WTC11 (cell line): ENCODE measurements around the gene NCKAP5. TPM values are rescaled to one million over a fixed set of nuclear protein-coding genes. Genes with fewer than 3 reads are reported as not detected.
A peak's percentile ranks its signal among the peaks of the same experiment; 100 is the strongest.

Experiments
- ATAC-seq: fragments of 200-7000 bp; cut with Tn5 transposase; 2 replicates; pipeline ENCODE4 v1.10.0; 2021; ENCODE audit warnings: mild to moderate bottlenecking, moderate library complexity
- CTCF ChIA-PET: fragments of 300-600 bp; sonication (Branson Sonifier 250); formaldehyde crosslinking; loops from one replicate; lab custom pipeline; 2021; ENCODE audit warnings: antibody characterized with exemption; lab: Charles Lee
- POLR2A ChIA-PET: fragments of 350-600 bp; sonication (Branson Sonifier 250); formaldehyde crosslinking; loops from one replicate; lab custom pipeline; 2021; ENCODE audit warnings: antibody characterized with exemption; lab: Charles Lee
- DNase-seq: peaks from one replicate; pipeline ENCODE4 v3.0.0; 2021; ENCODE audit warnings: low spot score
- H3K27ac Mint-ChIP-seq: 2 replicates; pipeline ENCODE4 v1.8.0; 2021; ENCODE audit warnings: mixed read lengths
- H3K27me3 Mint-ChIP-seq: 2 replicates; pipeline ENCODE4 v1.8.0; 2021; ENCODE audit warnings: low read depth, mild to moderate bottlenecking, moderate library complexity, mixed read lengths
- H3K36me3 Mint-ChIP-seq: 2 replicates; pipeline ENCODE4 v1.8.0; 2021; ENCODE audit warnings: mixed read lengths
- H3K4me1 Mint-ChIP-seq: 2 replicates; pipeline ENCODE4 v1.8.0; 2022; ENCODE audit warnings: mixed read lengths
- H3K4me3 Mint-ChIP-seq: 2 replicates; pipeline ENCODE4 v1.8.0; 2021; ENCODE audit warnings: mild to moderate bottlenecking, moderate library complexity, mixed read lengths
- H3K9me3 Mint-ChIP-seq: 2 replicates; pipeline ENCODE4 v1.8.0; 2021; ENCODE audit warnings: mixed read lengths
- AFF4 ChIP-seq: sonication (generic); formaldehyde crosslinking; IDR thresholded peaks from 2 replicates; pipeline ENCODE4 v1.8.1; 2023; ENCODE audit warnings: mild to moderate bottlenecking, missing genetic modification reagents, borderline replicate concordance
- ATF1 ChIP-seq: sonication (generic); formaldehyde crosslinking; IDR thresholded peaks from 2 replicates; pipeline ENCODE4 v1.8.1; 2023; ENCODE audit warnings: mild to moderate bottlenecking, moderate library complexity, missing genetic modification reagents
- ATF6 ChIP-seq: sonication (generic); formaldehyde crosslinking; IDR thresholded peaks from 2 replicates; pipeline ENCODE4 v1.8.1; 2023; ENCODE audit warnings: mild to moderate bottlenecking, missing genetic modification reagents
- CREB1 ChIP-seq: sonication (generic); formaldehyde crosslinking; IDR thresholded peaks from 2 replicates; pipeline ENCODE4 v1.8.0; 2023; ENCODE audit warnings: mild to moderate bottlenecking, missing genetic modification reagents
- CREM ChIP-seq: sonication (generic); formaldehyde crosslinking; IDR thresholded peaks from 2 replicates; pipeline ENCODE4 v1.8.1; 2022; ENCODE audit warnings: mild to moderate bottlenecking, missing genetic modification reagents, moderate library complexity
- ELF4 ChIP-seq: sonication (generic); formaldehyde crosslinking; IDR thresholded peaks from 2 replicates; pipeline ENCODE4 v1.8.1; 2022; ENCODE audit warnings: low read depth, mild to moderate bottlenecking, moderate library complexity, missing genetic modification reagents
- FOXP4 ChIP-seq: sonication (generic); formaldehyde crosslinking; IDR thresholded peaks from 2 replicates; pipeline ENCODE4 v1.8.0; 2022; ENCODE audit warnings: mild to moderate bottlenecking, missing genetic modification reagents
- HMGA2 ChIP-seq: fragments of 250-450 bp; sonication (Bioruptor Pico); IDR thresholded peaks from 2 replicates; pipeline ENCODE4 v1.4.0; 2021; ENCODE audit warnings: mild to moderate bottlenecking, moderate library complexity
- JUN ChIP-seq: sonication (generic); formaldehyde crosslinking; IDR thresholded peaks from 2 replicates; pipeline ENCODE4 v1.8.0; 2023; ENCODE audit warnings: mild to moderate bottlenecking, missing genetic modification reagents
- MAX ChIP-seq: sonication (generic); formaldehyde crosslinking; IDR thresholded peaks from 2 replicates; pipeline ENCODE4 v1.8.0; 2022; ENCODE audit warnings: mild to moderate bottlenecking, missing genetic modification reagents
- NFATC4 ChIP-seq: fragments of 250-450 bp; sonication (Bioruptor Pico); IDR thresholded peaks from 2 replicates; pipeline ENCODE4 v1.9.0; 2021; ENCODE audit warnings: mild to moderate bottlenecking
- PRDM15 ChIP-seq: sonication (generic); formaldehyde crosslinking; IDR thresholded peaks from 2 replicates; pipeline ENCODE4 v1.8.0; 2022; ENCODE audit warnings: missing genetic modification reagents
- PRRX2 ChIP-seq: fragments of 250-450 bp; sonication (Bioruptor Pico); IDR thresholded peaks from 2 replicates; pipeline ENCODE4 v1.8.0; 2021; ENCODE audit warnings: mild to moderate bottlenecking
- SMAD3 ChIP-seq: sonication (generic); formaldehyde crosslinking; IDR thresholded peaks from 2 replicates; pipeline ENCODE4 v1.8.0; 2022; ENCODE audit warnings: missing genetic modification reagents, mild to moderate bottlenecking, borderline replicate concordance
- STAT6 ChIP-seq: sonication (generic); formaldehyde crosslinking; conservative IDR thresholded peaks from 2 replicates; pipeline ENCODE4 v1.8.1; 2023; ENCODE audit warnings: mild to moderate bottlenecking, low read depth, missing genetic modification reagents, moderate library complexity
- USF2 ChIP-seq: sonication (generic); formaldehyde crosslinking; IDR thresholded peaks from 2 replicates; pipeline ENCODE4 v1.8.1; 2023; ENCODE audit warnings: mild to moderate bottlenecking, missing genetic modification reagents, moderate library complexity
- ZBTB21 ChIP-seq: sonication (generic); formaldehyde crosslinking; IDR thresholded peaks from 2 replicates; pipeline ENCODE4 v1.8.1; 2023; ENCODE audit warnings: mild to moderate bottlenecking, missing genetic modification reagents, borderline replicate concordance
- ZNF671 ChIP-seq: fragments of 250-450 bp; sonication (Bioruptor Pico); IDR thresholded peaks from 2 replicates; pipeline ENCODE4 v1.8.0; 2021; ENCODE audit warnings: mild to moderate bottlenecking
- total RNA-seq: library from RNA; stranded (reverse); gene quantifications from 3 replicates; pipeline ENCODE4 v1.2.3, GENCODE V29; 2021

Gene NCKAP5
- total RNA-seq, 1 experiment from 2014 or later = 0.55 TPM

GRCh38 chr2:133378386-133378785, 189.9 kb downstream of the NCKAP5 start:
- H3K27ac Mint-ChIP-seq = no peak overlapping the region
- no peaks in the 10 kb centered on the region for H3K36me3 Mint-ChIP-seq
- POLR2A ChIA-PET = no interaction called here
- peaks cover 17% of the 10 kb centered on the region for H3K4me1 Mint-ChIP-seq
- peaks cover 12% of the 10 kb centered on the region for H3K9me3 Mint-ChIP-seq
- H3K27me3 Mint-ChIP-seq = no peaks in the 10 kb centered on the region
- H3K4me3 Mint-ChIP-seq = no peak overlapping the region
- CTCF ChIA-PET = no interaction called here
- DNase-seq (no peak), ATAC-seq (no peak)
- TF ChIP-seq FOXP4 (no peak), MAX (no peak), ATF1 (no peak), STAT6 (no peak), HMGA2 (no peak)
- TF ChIP-seq, all 79 proteins: peak for 0

- H3K27me3 Mint-ChIP-seq = no peaks in the 10 kb centered on the region
- H3K4me1 Mint-ChIP-seq = peaks cover 17% of the 10 kb centered on the region
- H3K9me3 Mint-ChIP-seq = peaks cover 12% of the 10 kb centered on the region
- H3K4me3 Mint-ChIP-seq = no peak overlapping the region
- DNase-seq (peak; percentile 13), ATAC-seq (peak; percentile 93)
- H3K36me3 Mint-ChIP-seq = no peaks in the 10 kb centered on the region
- CTCF ChIA-PET = no interaction called here
- POLR2A ChIA-PET = no interaction called here
- no peak overlapping the region for H3K27ac Mint-ChIP-seq
- TF ChIP-seq AFF4 (CRISPR knock-in tag) (no peak), ZBTB21 (CRISPR knock-in tag) (no peak), PRDM15 (CRISPR knock-in tag) (no peak), PRRX2 (no peak), USF2 (CRISPR knock-in tag) (no peak), ZNF671 (CRISPR knock-in tag) (no peak), CREM (CRISPR knock-in tag) (no peak), NFATC4 (no peak), ATF6 (no peak), ATF1 (no peak), FOXP4 (no peak), ELF4 (CRISPR knock-in tag) (no peak), CREB1 (CRISPR knock-in tag) (no peak), SMAD3 (CRISPR knock-in tag) (no peak), JUN (CRISPR knock-in tag) (no peak)
Measured at GRCh38 chr2:133377599-133377998, 190.7 kb downstream of the NCKAP5 start.
